GM10248 (cell line): ENCODE data around the gene LITAFD.
A peak's percentile ranks its signal among the peaks of the same experiment; 100 is the strongest.

ENCODE experiments used
- CTCF ChIA-PET: fragments of 300-600 bp; sonication (Branson Sonifier 250); formaldehyde crosslinking; extraction: SDS; loops from one replicate; lab custom pipeline; 2021; ENCODE audit warnings: antibody characterized with exemption; lab: Yijun Ruan, JAX
- POLR2A ChIA-PET: fragments of 350-650 bp; sonication (Branson Sonifier 250); formaldehyde crosslinking; extraction: SDS; loops from one replicate; lab custom pipeline; 2020; ENCODE audit warnings: antibody characterized with exemption; lab: Yijun Ruan, JAX
- DNase-seq: peaks from one replicate; pipeline ENCODE4 v3.0.0; 2012; ENCODE audit errors: extremely low spot score
- CTCF ChIP-seq: IDR thresholded peaks from 2 replicates; pipeline ENCODE4 v1.5.1; 2012; ENCODE audit warnings: mild to moderate bottlenecking, low read depth; ENCODE audit errors: extremely low read depth, missing control alignments, control extremely low read depth

The LITAFD gene

DNA sequence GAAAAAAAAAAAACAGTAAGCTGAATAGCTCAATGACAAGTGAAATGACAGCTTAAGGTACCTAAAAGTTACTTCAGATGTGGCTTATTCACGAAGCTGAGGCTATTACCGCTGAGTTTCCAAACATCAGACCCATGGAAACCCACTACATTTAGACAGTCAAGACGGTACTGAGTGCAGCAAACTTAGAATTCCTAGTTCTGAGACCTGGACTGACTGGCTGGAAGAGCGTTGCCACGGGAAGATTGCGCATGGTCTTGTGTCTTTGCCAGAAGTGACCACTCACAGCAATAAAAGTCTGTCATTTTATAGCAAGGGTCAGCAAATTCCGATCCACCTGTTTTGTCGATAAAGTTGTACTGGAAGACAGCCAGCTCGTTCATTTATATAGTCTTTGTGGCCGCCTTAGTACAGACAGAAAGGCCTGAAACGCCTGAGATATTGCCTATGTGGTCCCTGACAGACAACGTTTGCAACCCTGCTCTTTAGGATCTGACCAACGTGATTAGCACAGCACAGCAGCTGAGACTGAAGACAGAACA is 19.2 kb downstream of the LITAFD start:
- CTCF ChIA-PET, result interaction anchor here (1.0 to 3.8 kb wide), 9 partner anchors 9 to 233 kb away, joined by 3 to 12 read pairs (median 4); no protein-coding TSS in a partner anchor
- DNase-seq, result no peak
- TF ChIP-seq CTCF, result no peak
- POLR2A ChIA-PET, result no interaction called here

GRCh38 chr16:8903004-8903403 is 20.9 kb downstream of the LITAFD start:
- CTCF ChIA-PET, result interaction anchor here (1.6 to 3.8 kb wide), 2 partner anchors 12 to 34 kb away, joined by 3 to 12 read pairs; no protein-coding TSS in a partner anchor
- POLR2A ChIA-PET, result no interaction called here
- DNase-seq, result no peak
- no peak for TF ChIP-seq CTCF

DNA sequence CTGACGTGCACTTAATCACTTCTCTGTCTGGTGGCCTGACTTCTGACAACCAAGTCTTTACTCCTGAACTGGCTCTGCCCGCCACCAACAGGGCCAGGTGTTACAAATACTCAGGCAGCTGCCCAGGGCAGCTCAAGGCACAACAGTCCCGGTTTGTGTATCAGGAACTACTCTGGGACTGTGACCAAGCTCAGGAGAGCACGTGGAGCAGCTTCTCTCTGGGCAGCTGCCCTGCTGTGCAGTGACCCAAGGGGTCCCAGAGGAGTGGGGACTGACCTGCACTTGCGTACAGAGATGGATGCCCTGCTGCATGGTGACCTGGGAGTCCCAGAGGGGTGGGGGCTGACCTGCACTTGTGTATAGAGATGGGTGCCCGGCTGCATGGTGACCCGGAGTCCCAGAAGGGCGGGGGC is 21.9 kb downstream of the LITAFD start:
- ChIA-PET POLR2A (no interaction called here), CTCF (interaction anchor here (0.8 to 0.9 kb wide), 2 partner anchors 10 to 12 kb away, joined by 3 to 5 read pairs; no protein-coding TSS in a partner anchor)
- DNase-seq, result no peak
- TF ChIP-seq CTCF, result no peak

DNA sequence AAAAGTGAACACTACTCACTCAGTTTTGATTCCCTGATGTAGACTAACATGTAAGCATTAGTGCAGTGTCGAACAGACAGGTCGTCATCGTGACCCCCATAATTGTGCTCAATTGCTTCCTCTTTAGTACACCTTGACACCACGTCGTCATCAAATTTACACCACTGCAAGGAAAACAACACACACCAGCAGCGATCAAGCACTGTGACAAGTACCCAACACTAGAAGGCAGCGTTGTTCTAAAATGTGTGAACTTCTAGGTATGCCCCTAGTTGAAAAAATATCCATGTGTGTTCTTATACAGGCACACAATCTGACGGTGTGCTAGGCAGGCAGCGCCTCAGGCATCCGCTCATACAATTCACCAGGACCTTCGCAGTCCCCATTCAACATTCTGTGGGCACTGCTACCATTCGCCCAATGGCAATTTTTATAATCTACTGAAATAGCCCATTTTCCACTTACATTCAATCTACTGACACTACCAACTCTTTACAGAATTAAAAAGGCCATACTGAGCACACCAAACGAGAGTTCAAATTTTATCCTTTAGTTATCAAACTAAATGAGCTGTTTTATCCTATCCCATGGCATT is 23.1 kb downstream of the LITAFD start:
- ChIA-PET POLR2A (no interaction called here), CTCF (interaction anchor here (0.8 to 1.4 kb wide), 4 partner anchors 13 to 31 kb away, joined by 3 to 5 read pairs (median 3); no protein-coding TSS in a partner anchor)
- DNase-seq, result no peak
- peak; percentile 54 for TF ChIP-seq CTCF

DNA sequence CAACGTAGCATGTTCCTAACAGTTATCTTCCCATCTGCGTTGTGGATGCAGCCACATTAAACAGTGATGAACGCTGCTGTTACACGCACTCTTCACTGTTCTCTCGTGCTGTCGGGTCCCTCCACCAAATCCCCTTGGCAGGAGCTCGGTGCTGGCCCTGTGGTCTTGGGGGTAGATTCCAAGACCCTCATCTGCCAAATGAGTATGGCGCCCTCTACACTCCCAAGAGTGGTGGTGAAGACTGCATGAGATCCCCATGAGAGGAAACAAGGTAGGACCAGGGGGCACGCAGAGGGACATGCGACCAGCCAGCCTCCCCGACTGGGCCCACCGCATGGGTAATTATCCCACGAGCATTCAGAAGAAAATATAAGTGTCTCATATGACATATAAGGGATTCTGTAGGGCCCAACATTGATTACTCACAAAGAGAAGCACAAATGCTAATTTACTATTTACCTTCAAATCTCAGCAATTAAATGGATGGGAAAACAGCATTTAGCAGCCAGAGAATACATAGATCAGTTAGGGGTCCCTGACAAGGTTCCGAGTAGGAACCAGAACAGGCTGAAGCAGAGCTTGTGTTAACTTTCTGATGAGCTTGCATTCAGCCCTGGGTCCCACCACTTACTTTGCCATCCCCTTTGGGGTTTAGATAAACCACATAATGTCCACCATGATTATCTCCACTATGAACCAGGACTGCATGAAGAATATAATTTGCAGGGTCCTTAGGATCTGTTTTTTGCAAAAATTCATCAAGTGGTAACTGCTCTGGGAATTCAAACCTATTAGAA is 23.8 kb downstream of the LITAFD start:
- TF ChIP-seq CTCF, result peak; percentile 11
- CTCF ChIA-PET, result interaction anchor here (0.8 to 1.4 kb wide), 6 partner anchors 8 to 103 kb away, joined by 3 to 6 read pairs (median 4); no protein-coding TSS in a partner anchor
- no peak for DNase-seq
- POLR2A ChIA-PET, result no interaction called here

- ChIA-PET POLR2A (no interaction called here), CTCF (interaction anchor here (0.7 kb wide), 1 partner anchor 232 kb away, joined by 3 read pairs; no protein-coding TSS in a partner anchor)
- no peak for DNase-seq
- TF ChIP-seq CTCF, result no peak
These were observed 24.9 kb downstream of the LITAFD start for GRCh38 chr16:8907096-8907495.
